ENCODE results near the gene FSD1L.

The FSD1L gene

GRCh38 chr9:105435453-105435852 is 12.4 kb upstream of the FSD1L start:
- no peak for DNase-seq (ENCODE audit: low read depth in 2 of 2)

- no peak for DNase-seq (ENCODE audit: low read depth in 2 of 2)
Observed at GRCh38 chr9:105436783-105437182, 11.1 kb upstream of the FSD1L start.

- no peak for DNase-seq (ENCODE audit: low read depth in 2 of 2)
Observed at GRCh38 chr9:105437704-105438103, 10.1 kb upstream of the FSD1L start.

- no peak for DNase-seq (ENCODE audit: low read depth in 2 of 2)
Observed at GRCh38 chr9:105438141-105438806, 9.6 kb upstream of the FSD1L start.

GRCh38 chr9:105439428-105439827 is 8.4 kb upstream of the FSD1L start:
- DNase-seq (ENCODE audit: low read depth in 2 of 2) = no peak

- DNase-seq (ENCODE audit: low read depth in 2 of 2) = no peak
Observed at GRCh38 chr9:105441616-105442160, 6.1 kb upstream of the FSD1L start.

- no peak for DNase-seq (ENCODE audit: low read depth in 2 of 2)
Observed at GRCh38 chr9:105443121-105443520, 4.7 kb upstream of the FSD1L start.

- no peak for DNase-seq (ENCODE audit: low read depth in 2 of 2)
Observed at GRCh38 chr9:105444130-105444529, 3.7 kb upstream of the FSD1L start.

GRCh38 chr9:105445203-105445881 is 2.5 kb upstream of the FSD1L start:
- DNase-seq (ENCODE audit: low read depth in 2 of 2) = no peak

- no peak for DNase-seq (ENCODE audit: low read depth in 2 of 2)
Observed at GRCh38 chr9:105447386-105447813, 434 bp upstream of the FSD1L start.

GRCh38 chr9:105449081-105449480 is 1.2 kb downstream of the FSD1L start:
- DNase-seq (ENCODE audit: low read depth in 2 of 2) = no peak

- DNase-seq (ENCODE audit: low read depth in 2 of 2) = no peak
Observed at GRCh38 chr9:105452185-105452584, 4.4 kb downstream of the FSD1L start.

GRCh38 chr9:105455836-105456475 is 8.1 kb downstream of the FSD1L start:
- DNase-seq (ENCODE audit: low read depth in 2 of 2) = no peak

- DNase-seq (ENCODE audit: low read depth in 2 of 2) = no peak
Observed at GRCh38 chr9:105457560-105458294, 9.9 kb downstream of the FSD1L start.

GRCh38 chr9:105458404-105458803 is 10.6 kb downstream of the FSD1L start:
- DNase-seq (ENCODE audit: low read depth in 2 of 2) = no peak

GRCh38 chr9:105459336-105459735 is 11.5 kb downstream of the FSD1L start:
- no peak for DNase-seq (ENCODE audit: low read depth in 2 of 2)

GRCh38 chr9:105466898-105467455 is 19.1 kb downstream of the FSD1L start:
- DNase-seq (ENCODE audit: low read depth in 2 of 2) = no peak

- no peak for DNase-seq (ENCODE audit: low read depth in 2 of 2)
Observed at GRCh38 chr9:105468875-105469274, 21.0 kb downstream of the FSD1L start.

- no peak for DNase-seq (ENCODE audit: low read depth in 2 of 2)
Observed at GRCh38 chr9:105473221-105473620, 25.4 kb downstream of the FSD1L start.

GRCh38 chr9:105475302-105475701 is 27.5 kb downstream of the FSD1L start:
- DNase-seq (ENCODE audit: low read depth in 2 of 2) = no peak

GRCh38 chr9:105479846-105480245 is 32.0 kb downstream of the FSD1L start:
- no peak for DNase-seq (ENCODE audit: low read depth in 2 of 2)

- DNase-seq (ENCODE audit: low read depth in 2 of 2) = no peak
Observed at GRCh38 chr9:105483618-105484017, 35.8 kb downstream of the FSD1L start.
